ENCODE results near the gene LMX1B.
"Not testable (repeated sequence)": the region's sequence is repeated elsewhere in the genome, so short reads cannot be mapped to it uniquely, and the experiment has no call there.

DNA sequence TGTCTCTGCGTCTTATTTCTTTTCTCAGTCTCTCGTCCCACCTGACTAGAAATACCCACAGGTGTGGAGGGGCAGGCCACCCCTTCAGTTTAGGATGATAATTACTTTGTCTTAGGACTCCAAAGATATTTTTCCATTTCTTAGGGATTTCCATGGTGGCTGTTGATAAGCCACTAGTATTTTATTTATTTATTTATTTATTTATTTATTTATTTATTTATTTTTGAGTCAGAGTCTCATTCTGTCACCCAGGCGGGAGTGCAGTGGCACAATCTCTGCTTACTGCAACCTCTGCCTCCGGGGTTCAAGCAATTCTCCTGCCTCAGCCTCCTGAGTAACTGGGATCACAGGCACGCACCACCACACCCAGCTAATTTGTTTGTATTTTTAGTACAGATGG is 103.7 kb downstream of the LMX1B start:
- TF ChIP-seq, protein P1, sequence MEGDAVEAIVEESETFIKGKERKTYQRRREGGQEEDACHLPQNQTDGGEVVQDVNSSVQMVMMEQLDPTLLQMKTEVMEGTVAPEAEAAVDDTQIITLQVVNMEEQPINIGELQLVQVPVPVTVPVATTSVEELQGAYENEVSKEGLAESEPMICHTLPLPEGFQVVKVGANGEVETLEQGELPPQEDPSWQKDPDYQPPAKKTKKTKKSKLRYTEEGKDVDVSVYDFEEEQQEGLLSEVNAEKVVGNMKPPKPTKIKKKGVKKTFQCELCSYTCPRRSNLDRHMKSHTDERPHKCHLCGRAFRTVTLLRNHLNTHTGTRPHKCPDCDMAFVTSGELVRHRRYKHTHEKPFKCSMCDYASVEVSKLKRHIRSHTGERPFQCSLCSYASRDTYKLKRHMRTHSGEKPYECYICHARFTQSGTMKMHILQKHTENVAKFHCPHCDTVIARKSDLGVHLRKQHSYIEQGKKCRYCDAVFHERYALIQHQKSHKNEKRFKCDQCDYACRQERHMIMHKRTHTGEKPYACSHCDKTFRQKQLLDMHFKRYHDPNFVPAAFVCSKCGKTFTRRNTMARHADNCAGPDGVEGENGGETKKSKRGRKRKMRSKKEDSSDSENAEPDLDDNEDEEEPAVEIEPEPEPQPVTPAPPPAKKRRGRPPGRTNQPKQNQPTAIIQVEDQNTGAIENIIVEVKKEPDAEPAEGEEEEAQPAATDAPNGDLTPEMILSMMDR (IDR thresholded peaks at IDR 0.05; ENCODE audit: extremely low read depth in 1 of 2, insufficient read depth in 1 of 2, low read depth in 1 of 2, low read length in 2 of 2): not testable (repeated sequence)
- TF ChIP-seq POLR2AphosphoS5 (IDR thresholded peaks at IDR 0.05; ENCODE audit: insufficient read depth, low read depth, low read length); POLR2A (IDR thresholded peaks at IDR 0.05; ENCODE audit: low read depth, low read length); EZH2 (IDR thresholded peaks at IDR 0.05; ENCODE audit: borderline replicate concordance, low read depth, low read length, severe bottlenecking); GATA2 (IDR thresholded peaks at IDR 0.05; ENCODE audit: insufficient read depth, insufficient read length, low read depth, low read length); MAX (IDR thresholded peaks at IDR 0.05; ENCODE audit: insufficient read depth, insufficient read length); MYC (IDR thresholded peaks at IDR 0.05; ENCODE audit: low read depth, low read length); FOS (IDR thresholded peaks at IDR 0.05; ENCODE audit: borderline replicate concordance, insufficient read depth, low read length): not testable (repeated sequence)

Data from endothelial cell of umbilical vein (primary cell).